Left ventricle myocardium superior (tissue), 1 donor: ENCODE data around the gene PLGLB1. TPM values are rescaled to one million over a fixed set of nuclear protein-coding genes. Genes with fewer than 3 reads are reported as not detected.
"Not testable (repeated sequence)": the region's sequence is repeated elsewhere in the genome, so short reads cannot be mapped to it uniquely, and the experiment has no call there.

Source experiments
- ATAC-seq: fragments of 200-7000 bp; cut with Tn5 transposase; one replicate; pipeline ENCODE4 v1.9.1; 2020; ENCODE audit warnings: mild to moderate bottlenecking, moderate library complexity
- DNase-seq: peaks from one replicate; pipeline ENCODE4 v3.0.0-alpha.2; 2020
- intact Hi-C: fragments of 100-400 bp; cut with micrococcal nuclease; formaldehyde crosslinking; loops from one replicate; pipeline ENCODE4 v1.11.0; 2022
- long read RNA-seq: library from polyadenylated mRNA; unstranded; transcript quantifications from one replicate; pipeline ENCODE4 v2.0.0, GENCODE V29; 2021
- total RNA-seq: library from RNA; stranded (reverse); fragmentation: NEBNext Ultra II Directional; extraction: Animal tissue kit (Norgen Biotek cat#: 25700); gene quantifications from one replicate; pipeline ENCODE4 v1.2.1, GENCODE V29; 2021
- donor health status: DM: no; HTN: yes; CAD: no; lungs with severe emphysema.

The PLGLB1 gene
- total RNA-seq = 2.7 TPM
- long read RNA-seq = 0 reads

DNA sequence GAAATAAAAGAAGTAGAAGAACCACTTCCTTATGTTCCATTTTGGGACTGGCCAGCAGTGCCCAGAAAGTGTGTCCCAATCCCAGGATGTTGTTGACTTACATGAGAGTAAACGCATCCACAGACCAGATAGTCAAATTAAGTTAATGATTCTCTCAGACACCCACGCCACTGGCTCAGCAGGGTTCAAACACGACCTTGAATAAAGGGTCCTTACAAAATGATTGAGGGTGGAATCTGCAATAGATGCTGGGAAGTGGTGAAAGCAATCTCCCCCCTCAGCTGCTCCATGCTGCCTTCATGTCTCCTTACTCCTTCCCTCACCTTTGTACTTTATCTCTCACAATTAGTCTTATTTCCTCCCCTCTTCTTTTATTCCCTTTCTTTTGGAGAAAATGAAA lies at the start of gene PLGLB1:
PLGLB1 (minus strand) TSS at position 101 of the 400 bp plus-strand sequence; CDS start at position 40, 61 bp downstream.
- intact Hi-C loops, DNase-seq, ATAC-seq: not testable (repeated sequence)

- intact Hi-C loops, ATAC-seq, DNase-seq: not testable (repeated sequence)
Measured at GRCh38 chr2:87064305-87064704, 42.7 kb upstream of the PLGLB1 start.

GRCh38 chr2:87063431-87063830 lies 41.8 kb upstream of the PLGLB1 start:
- ATAC-seq = peak; percentile 36
- intact Hi-C loops, DNase-seq: not testable (repeated sequence)

GRCh38 chr2:87061519-87061918 lies 39.9 kb upstream of the PLGLB1 start:
- intact Hi-C loops, DNase-seq, ATAC-seq: not testable (repeated sequence)

GRCh38 chr2:87057606-87058005 lies 36.0 kb upstream of the PLGLB1 start:
- intact Hi-C loops, DNase-seq, ATAC-seq: not testable (repeated sequence)

DNA sequence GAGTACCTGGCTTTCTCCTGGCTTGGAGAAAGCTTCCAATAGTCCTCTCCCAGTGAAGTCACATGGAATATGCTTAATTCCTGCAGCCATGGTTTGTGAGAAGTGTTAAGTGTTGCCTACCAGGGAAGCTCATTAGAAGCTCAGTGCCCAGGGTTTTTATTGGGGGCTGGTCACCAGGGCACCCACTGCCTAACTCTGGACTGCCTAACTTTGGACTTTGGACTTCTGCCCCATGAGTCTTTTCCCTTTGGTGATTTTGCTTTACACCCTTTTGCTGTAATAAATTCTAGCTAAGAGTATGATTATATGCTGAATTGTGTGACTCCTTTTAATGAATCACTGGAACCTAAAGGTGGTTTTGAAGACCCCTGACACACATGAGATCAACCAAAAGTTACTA lies 35.2 kb upstream of the PLGLB1 start:
- ATAC-seq = peak; percentile 18
- intact Hi-C loops, DNase-seq: not testable (repeated sequence)

- DNase-seq, intact Hi-C loops: not testable (repeated sequence)
- ATAC-seq = peak; percentile 43
Measured at GRCh38 chr2:87056435-87056834, 34.8 kb upstream of the PLGLB1 start.

DNA sequence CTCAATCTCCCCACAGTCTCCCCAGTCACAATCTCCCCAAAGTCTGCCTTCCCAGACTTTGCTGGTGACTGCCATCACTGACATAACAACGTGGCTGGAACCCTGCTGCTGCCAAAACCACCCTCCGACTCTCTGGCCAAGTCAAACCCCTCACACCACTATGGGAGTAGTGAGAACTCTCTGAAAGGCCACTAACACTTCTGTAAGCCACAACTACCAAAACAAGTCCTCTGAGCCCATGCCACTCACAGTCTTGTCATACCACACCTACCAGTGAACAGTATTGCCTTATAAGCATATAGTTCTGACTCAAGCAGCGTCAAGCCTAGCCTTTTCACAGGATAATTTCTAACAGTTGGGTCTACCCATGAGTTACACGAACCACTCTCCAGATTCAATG lies 32.7 kb upstream of the PLGLB1 start:
- intact Hi-C loops, DNase-seq: not testable (repeated sequence)
- peak; percentile 31 for ATAC-seq

GRCh38 chr2:87041321-87041978 lies 19.8 kb upstream of the PLGLB1 start:
- DNase-seq, intact Hi-C loops: not testable (repeated sequence)
- peak; percentile 64 for ATAC-seq

DNA sequence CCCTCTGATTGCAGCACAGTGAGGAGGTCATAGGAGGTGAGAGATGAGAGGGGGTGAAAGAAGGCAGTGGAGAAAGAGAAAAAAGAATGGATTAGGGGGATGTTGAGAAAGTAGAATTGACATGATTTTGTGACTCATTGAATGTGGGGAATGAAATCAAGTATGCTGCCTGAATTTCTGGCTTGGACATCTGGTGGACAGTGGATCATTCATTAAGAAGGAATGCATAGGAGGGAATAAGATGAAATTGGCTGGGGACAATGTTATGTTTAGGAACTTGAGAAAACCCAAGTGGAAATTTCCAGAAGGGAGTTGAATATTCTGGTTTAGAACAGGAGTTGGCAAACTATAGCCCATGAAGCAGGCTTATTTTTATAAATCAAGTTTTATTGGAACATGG lies 7.0 kb upstream of the PLGLB1 start:
- ATAC-seq, intact Hi-C loops, DNase-seq: not testable (repeated sequence)

DNA sequence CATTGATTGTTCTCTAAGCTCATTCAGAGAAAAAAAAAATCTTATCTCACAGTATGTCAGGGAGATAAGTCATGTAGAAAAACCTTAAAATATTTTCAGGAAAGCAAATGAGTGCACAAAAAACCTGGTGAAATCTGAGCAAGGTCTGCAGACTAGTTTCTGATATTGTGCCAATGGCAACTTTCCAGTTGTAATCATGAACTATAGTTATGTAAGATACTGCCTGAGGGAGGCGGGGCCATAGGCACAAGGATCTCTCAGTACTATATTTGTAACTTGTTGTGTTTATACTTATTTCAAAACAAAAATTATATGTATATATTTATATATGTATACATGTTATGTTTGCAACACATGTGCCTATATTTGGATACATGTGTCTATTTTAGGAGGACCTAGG lies 5.2 kb upstream of the PLGLB1 start:
- DNase-seq, intact Hi-C loops: not testable (repeated sequence)
- peak; percentile 87 for ATAC-seq

DNA sequence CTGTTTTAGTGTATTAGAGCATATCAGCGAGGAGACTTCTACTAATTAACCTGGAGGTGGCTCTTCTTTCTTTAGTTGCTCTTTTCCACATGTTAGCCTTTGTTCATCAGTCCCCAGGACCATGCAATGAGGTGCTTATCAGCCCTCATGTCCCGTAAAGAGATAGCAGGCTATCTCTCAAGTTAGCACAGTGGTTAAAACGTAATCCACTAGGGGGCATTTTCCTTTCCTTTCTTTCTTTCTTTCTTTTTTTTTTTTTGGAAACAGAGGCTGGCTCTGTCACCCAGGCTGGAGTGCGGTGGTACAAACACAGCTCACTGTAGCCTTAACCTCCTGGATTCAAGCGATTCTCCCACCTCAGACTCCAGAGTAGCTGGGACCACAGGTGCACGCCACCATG lies 4.3 kb upstream of the PLGLB1 start:
- DNase-seq, intact Hi-C loops: not testable (repeated sequence)
- ATAC-seq = peak; percentile 51

- ATAC-seq, DNase-seq, intact Hi-C loops: not testable (repeated sequence)
Measured at GRCh38 chr2:87023988-87024615, 2.5 kb upstream of the PLGLB1 start.

- ATAC-seq, DNase-seq, intact Hi-C loops: not testable (repeated sequence)
Measured at GRCh38 chr2:87021043-87021442, 601 bp downstream of the PLGLB1 start.

- DNase-seq, intact Hi-C loops: not testable (repeated sequence)
Measured at GRCh38 chr2:87019053-87019452, 2.6 kb downstream of the PLGLB1 start.

GRCh38 chr2:87014489-87015169 lies 7.0 kb downstream of the PLGLB1 start:
- DNase-seq, intact Hi-C loops, ATAC-seq: not testable (repeated sequence)

More at GRCh38 chr2:87019053-87019452, 2.6 kb downstream of the PLGLB1 start:
- not testable (repeated sequence) for ATAC-seq

GRCh38 chr2:87004398-87004797 lies 17.2 kb downstream of the PLGLB1 start:
- DNase-seq, ATAC-seq, intact Hi-C loops: not testable (repeated sequence)
